ENCODE results near the gene MSH6.

- no peak for TF ChIP-seq ATF6 (CRISPR knock-in tag; IDR thresholded peaks at IDR 0.05)
- TF ChIP-seq NR3C1 (CRISPR knock-in tag; conservative IDR thresholded peaks at IDR 0.05; ENCODE audit: low read depth) = no peak
- TF ChIP-seq CTCF (IDR thresholded peaks at IDR 0.05) = no peak
- no peak for TF ChIP-seq IRF2 (CRISPR knock-in tag; IDR thresholded peaks at IDR 0.05; ENCODE audit: borderline replicate concordance, low read depth)
- TF ChIP-seq ZBTB21 (CRISPR knock-in tag; IDR thresholded peaks at IDR 0.05; ENCODE audit: borderline replicate concordance) = no peak
- TF ChIP-seq ZNF263 (CRISPR knock-in tag; IDR thresholded peaks at IDR 0.05; ENCODE audit: low read depth) = no peak
- TF ChIP-seq ATF3 (CRISPR knock-in tag; conservative IDR thresholded peaks at IDR 0.05) = no peak
- no peak for TF ChIP-seq ZNF317 (CRISPR knock-in tag; IDR thresholded peaks at IDR 0.05; ENCODE audit: borderline replicate concordance, low read depth)
- no peak for TF ChIP-seq USF1 (CRISPR knock-in tag; IDR thresholded peaks at IDR 0.05)
- no peak for TF ChIP-seq ELF4 (CRISPR knock-in tag; IDR thresholded peaks at IDR 0.05; ENCODE audit: low read depth)
- no peak for TF ChIP-seq NFATC4 (CRISPR knock-in tag; IDR thresholded peaks at IDR 0.05)
- TF ChIP-seq E2F4 (CRISPR knock-in tag; IDR thresholded peaks at IDR 0.05; ENCODE audit: borderline replicate concordance, low read depth) = no peak
- TF ChIP-seq NFE2L1 (CRISPR knock-in tag; IDR thresholded peaks at IDR 0.05) = no peak
- TF ChIP-seq NR2C2 (CRISPR knock-in tag; IDR thresholded peaks at IDR 0.05) = no peak
These were observed 31.0 kb upstream of the MSH6 start for GRCh38 chr2:47751856-47752414.
